Gastrocnemius medialis (tissue), 4 donors: ENCODE data around the gene FBLN2. TPM values are rescaled to one million over a fixed set of nuclear protein-coding genes. Genes with fewer than 3 reads are reported as not detected.

Experiments used
- ATAC-seq, 2 donors: fragments of 150-250 bp; one replicate each; pipeline ENCODE4 v1.9.1; 2016
- DNase-seq, 2 donors: peaks; one replicate each; pipeline ENCODE4 v3.0.0-alpha.2; 2019
- H3K27ac ChIP-seq, 4 donors: fragments of 200-600 bp; sonication (generic); 1 replicate in 1 of 4; 2 replicates in 3 of 4; pipeline ENCODE4 v1.5.1; 2016 to 2018; ENCODE audit warnings: mild to moderate bottlenecking in 2 of 4, moderate library complexity in 1 of 4
- H3K27me3 ChIP-seq, 3 donors: fragments of 200-600 bp; sonication (generic) in 2 of 3; 1 replicate in 1 of 3; 2 replicates in 2 of 3; pipeline versions ENCODE4 v1.5.1 to v1.6.0; 2016 to 2019; ENCODE audit warnings: mild to moderate bottlenecking in 1 of 3, moderate library complexity in 1 of 3
- H3K36me3 ChIP-seq, 2 donors: fragments of 200-600 bp; sonication (generic) in 1 of 2; one replicate each; pipeline ENCODE4 v1.5.1; 2017 to 2018
- H3K4me1 ChIP-seq, 2 donors: fragments of 200-600 bp; sonication (generic) in 1 of 2; one replicate each; pipeline ENCODE4 v1.5.1; 2016 to 2017; ENCODE audit warnings: mild to moderate bottlenecking in 2 of 2
- H3K4me3 ChIP-seq, 4 donors: fragments of 200-600 bp; sonication (generic) in 3 of 4; 1 replicate in 1 of 4; 2 replicates in 3 of 4; pipeline ENCODE4 v1.5.1; 2016 to 2019; ENCODE audit warnings: mild to moderate bottlenecking in 2 of 4
- H3K9me3 ChIP-seq, 3 donors: fragments of 200-600 bp; sonication (generic) in 2 of 3; 1 replicate in 1 of 3; 2 replicates in 2 of 3; pipeline ENCODE4 v1.5.1; 2016 to 2019
- CTCF ChIP-seq, 5 experiments: fragments of 450-650 bp in 3 of 5; fragments of 200-600 bp in 2 of 5; sonication (generic) in 2 of 5; IDR thresholded peaks in 4 of 5; conservative IDR thresholded peaks in 1 of 5; 1 replicate in 4 of 5; 2 replicates in 1 of 5; pipeline ENCODE4 v1.5.1; 2016 to 2019; ENCODE audit warnings: antibody characterized with exemption in 5 of 5, mild to moderate bottlenecking in 3 of 5, moderate library complexity in 3 of 5
- POLR2A ChIP-seq, 2 donors: fragments of 450-650 bp; IDR thresholded peaks; one replicate each; pipeline ENCODE4 v1.6.1; 2017; ENCODE audit warnings: antibody characterized with exemption in 2 of 2, mild to moderate bottlenecking in 2 of 2, moderate library complexity in 2 of 2
- in situ Hi-C, 4 donors: fragments of 200-750 bp; cut with MboI; loops; one replicate each; pipeline versions ENCODE4 v1.15.0 to v1.8.0; 2017; ENCODE audit warnings: low sequenced_read_pairs in 4 of 4
- intact Hi-C: fragments of 100-400 bp; cut with DNase I; formaldehyde crosslinking; loops from one replicate; pipeline ENCODE4 v1.15.1; 2023; ENCODE audit warnings: low total_unique reads
- total RNA-seq, 4 donors: library from RNA; depleted of rRNA; stranded (reverse); fragments of >200 nt; gene quantifications; one replicate each; pipeline versions ENCODE4 v1.1.0 to v1.2.3, GENCODE V29; 2016

Gene FBLN2
- total RNA-seq, 4 donors from 2014 or later, result 28.9 to 45.7 (median 34.0) TPM

- no peaks in the 10 kb centered on the region for H3K9me3 ChIP-seq
- intact Hi-C loops, result no loop called here
- no peaks in the 10 kb centered on the region for H3K36me3 ChIP-seq
- no peak overlapping the region for H3K27ac ChIP-seq
- H3K27me3 ChIP-seq, result no peaks in the 10 kb centered on the region
- TF ChIP-seq POLR2A (IDR thresholded peaks at IDR 0.05) (no peak), CTCF (IDR thresholded peaks at IDR 0.05 in 4 of 5, conservative IDR thresholded peaks at IDR 0.05 in 1 of 5) (no peak)
- DNase-seq (no peak), ATAC-seq (no peak)
- in situ Hi-C loops, result no loop called here
- peaks cover 0 to 11% of the 10 kb centered on the region in 2 donors for H3K4me1 ChIP-seq
- no peak overlapping the region for H3K4me3 ChIP-seq
Observed at GRCh38 chr3:13506239-13506638, 42.7 kb upstream of the FBLN2 start.

GRCh38 chr3:13506680-13507079 is 42.2 kb upstream of the FBLN2 start:
- H3K4me1 ChIP-seq, result peaks cover 0 to 11% of the 10 kb centered on the region in 2 donors
- no peak overlapping the region for H3K27ac ChIP-seq
- no peak for TF ChIP-seq CTCF (IDR thresholded peaks at IDR 0.05 in 4 of 5, conservative IDR thresholded peaks at IDR 0.05 in 1 of 5)
- H3K9me3 ChIP-seq, result no peaks in the 10 kb centered on the region
- in situ Hi-C loops (no loop called here), intact Hi-C loops (no loop called here)
- ATAC-seq, result no peak
- no peak overlapping the region for H3K4me3 ChIP-seq
- H3K36me3 ChIP-seq, result no peaks in the 10 kb centered on the region
- DNase-seq, result no peak
- no peaks in the 10 kb centered on the region for H3K27me3 ChIP-seq

GRCh38 chr3:13507247-13507569 is 41.7 kb upstream of the FBLN2 start:
- TF ChIP-seq CTCF (IDR thresholded peaks at IDR 0.05 in 4 of 5, conservative IDR thresholded peaks at IDR 0.05 in 1 of 5), result no peak
- TF ChIP-seq POLR2A (IDR thresholded peaks at IDR 0.05), result no peak
- DNase-seq (no peak), ATAC-seq (no peak)
- H3K4me3 ChIP-seq, result no peak overlapping the region
- no peaks in the 10 kb centered on the region for H3K9me3 ChIP-seq
- H3K27me3 ChIP-seq, result no peaks in the 10 kb centered on the region
- no peak overlapping the region for H3K27ac ChIP-seq
- in situ Hi-C loops (no loop called here), intact Hi-C loops (no loop called here)
- H3K36me3 ChIP-seq, result no peaks in the 10 kb centered on the region
- H3K4me1 ChIP-seq, result peaks cover 0 to 11% of the 10 kb centered on the region in 2 donors

GRCh38 chr3:13507570-13508339 is 41.2 kb upstream of the FBLN2 start:
- TF ChIP-seq CTCF (IDR thresholded peaks at IDR 0.05 in 4 of 5, conservative IDR thresholded peaks at IDR 0.05 in 1 of 5) (no peak), POLR2A (IDR thresholded peaks at IDR 0.05) (no peak)
- in situ Hi-C loops (no loop called here), intact Hi-C loops (no loop called here)
- DNase-seq, result no peak
- ATAC-seq, result peak in 1 of 2 donors; percentile 16
- H3K9me3 ChIP-seq, result no peaks in the 10 kb centered on the region
- H3K4me1 ChIP-seq, result peaks cover 0 to 11% of the 10 kb centered on the region in 2 donors
- H3K4me3 ChIP-seq, result no peak overlapping the region
- peak overlapping the region in 1 of 4 donors; percentile 33 for H3K27ac ChIP-seq
- H3K27me3 ChIP-seq, result no peaks in the 10 kb centered on the region
- no peaks in the 10 kb centered on the region for H3K36me3 ChIP-seq

- ATAC-seq, result no peak
- in situ Hi-C loops (no loop called here), intact Hi-C loops (no loop called here)
Observed at GRCh38 chr3:13508496-13508895, 40.4 kb upstream of the FBLN2 start.

More at GRCh38 chr3:13508496-13508895, 40.4 kb upstream of the FBLN2 start:
- Histone ChIP-seq H3K36me3 (no peaks in the 10 kb centered on the region), H3K27me3 (no peaks in the 10 kb centered on the region), H3K4me3 (no peak overlapping the region), H3K27ac (no peak overlapping the region), H3K4me1 (peaks cover 0 to 11% of the 10 kb centered on the region in 2 donors), H3K9me3 (no peaks in the 10 kb centered on the region)
- DNase-seq, result no peak
- TF ChIP-seq POLR2A (IDR thresholded peaks at IDR 0.05) (no peak), CTCF (IDR thresholded peaks at IDR 0.05 in 4 of 5, conservative IDR thresholded peaks at IDR 0.05 in 1 of 5) (no peak)
